CD14-positive monocyte (primary cell): ENCODE results near the gene GLG1. TPM values are rescaled to one million over a fixed set of nuclear protein-coding genes. Genes with fewer than 3 reads are reported as not detected.
A peak's percentile ranks its signal among the peaks of the same experiment; 100 is the strongest.

ENCODE experiments used
- DNase-seq, 3 donors: peaks; one replicate each; pipeline ENCODE4 v3.0.0-alpha.2; 2011 to 2022
- H2AFZ ChIP-seq: 2 replicates; pipeline ENCODE4 v1.6.0; 2012; ENCODE audit warnings: mild to moderate bottlenecking, low read depth, low read length, inconsistent platforms; ENCODE audit not compliant: insufficient read depth, poor library complexity, severe bottlenecking
- H3K27ac ChIP-seq, 2 donors: 1 replicate in 1 of 2; 2 replicates in 1 of 2; pipeline ENCODE4 v1.5.1; 2012 to 2013; ENCODE audit warnings: low read length in 2 of 2, control low read depth in 1 of 2, inconsistent platforms in 1 of 2, low read depth in 1 of 2, mild to moderate bottlenecking in 1 of 2
- H3K27me3 ChIP-seq, 2 donors: one replicate each; pipeline versions ENCODE4 v1.6.0 to v1.6.1; 2011 to 2013; ENCODE audit warnings: low read length in 2 of 2; ENCODE audit not compliant: control insufficient read depth in 2 of 2, insufficient read depth in 2 of 2
- H3K36me3 ChIP-seq, 2 donors: replicated peaks in 1 of 2; 1 replicate in 1 of 2; 2 replicates in 1 of 2; pipeline versions ENCODE4 v1.5.1 to v1.6.1; 2012 to 2013; ENCODE audit warnings: low read length in 2 of 2, control low read depth in 1 of 2, inconsistent platforms in 1 of 2, mild to moderate bottlenecking in 1 of 2; ENCODE audit not compliant: insufficient read depth in 2 of 2, control insufficient read depth in 1 of 2
- H3K4me1 ChIP-seq, 2 donors: 1 replicate in 1 of 2; 2 replicates in 1 of 2; pipeline versions ENCODE4 v1.5.1 to v1.6.1; 2012 to 2013; ENCODE audit warnings: low read length in 2 of 2, control low read depth in 1 of 2, inconsistent platforms in 1 of 2, mild to moderate bottlenecking in 1 of 2, moderate library complexity in 1 of 2; ENCODE audit not compliant: insufficient read depth in 2 of 2, control insufficient read depth in 1 of 2
- H3K4me2 ChIP-seq: replicated peaks from 2 replicates; pipeline ENCODE3; 2012; ENCODE audit warnings: low read length, moderate library complexity, mild to moderate bottlenecking; ENCODE audit not compliant: poor library complexity, severe bottlenecking; ENCODE audit errors: extremely low read depth
- H3K4me3 ChIP-seq, 3 experiments: fragments of 200-600 bp in 1 of 3; sonication (generic) in 1 of 3; replicated peaks in 1 of 3; 1 replicate in 2 of 3; 2 replicates in 1 of 3; pipeline ENCODE4 v1.5.1; 2011 to 2013; ENCODE audit warnings: low read length in 3 of 3, mild to moderate bottlenecking in 3 of 3, control low read depth in 2 of 3, low read depth in 2 of 3, inconsistent platforms in 1 of 3, moderate library complexity in 1 of 3
- H3K79me2 ChIP-seq: 2 replicates; pipeline ENCODE4 v1.6.0; 2012; ENCODE audit warnings: mild to moderate bottlenecking, control low read depth, inconsistent platforms, low read length, moderate library complexity; ENCODE audit not compliant: insufficient read depth
- H3K9ac ChIP-seq: 2 replicates; pipeline ENCODE4 v1.6.0; 2017; ENCODE audit warnings: low read length, mild to moderate bottlenecking; ENCODE audit not compliant: insufficient read depth, poor library complexity, severe bottlenecking
- H3K9me3 ChIP-seq, 2 donors: replicated peaks in 1 of 2; 1 replicate in 1 of 2; 2 replicates in 1 of 2; pipeline versions ENCODE4 v1.5.1 to v1.6.1; 2012 to 2013; ENCODE audit warnings: low read length in 2 of 2, control low read depth in 1 of 2; ENCODE audit not compliant: control insufficient read depth in 1 of 2, insufficient read depth in 1 of 2
- H4K20me1 ChIP-seq: 2 replicates; pipeline ENCODE4 v1.6.0; 2012; ENCODE audit warnings: mild to moderate bottlenecking, low read length, control low read depth, moderate library complexity; ENCODE audit not compliant: insufficient read depth
- H3K27ac Mint-ChIP-seq, 7 donors: one replicate each; pipeline ENCODE4 v1.8.0; 2020; ENCODE audit warnings: mild to moderate bottlenecking in 7 of 7, mixed read lengths in 7 of 7, moderate library complexity in 6 of 7, inconsistent platforms in 2 of 7
- H3K27me3 Mint-ChIP-seq, 3 donors: one replicate each; pipeline ENCODE4 v1.8.0; 2021 to 2022; ENCODE audit warnings: low read depth in 3 of 3, mild to moderate bottlenecking in 3 of 3, mixed read lengths in 3 of 3, moderate library complexity in 3 of 3, inconsistent platforms in 1 of 3
- H3K36me3 Mint-ChIP-seq, 2 donors: one replicate each; pipeline ENCODE4 v1.8.0; 2020; ENCODE audit warnings: mixed read lengths in 2 of 2, inconsistent platforms in 1 of 2, mild to moderate bottlenecking in 1 of 2
- H3K4me1 Mint-ChIP-seq: one replicate; pipeline ENCODE4 v1.8.0; 2020; ENCODE audit warnings: mild to moderate bottlenecking, mixed read lengths
- H3K4me3 Mint-ChIP-seq, 2 donors: one replicate each; pipeline ENCODE4 v1.8.0; 2020; ENCODE audit warnings: mild to moderate bottlenecking in 2 of 2, mixed read lengths in 2 of 2, moderate library complexity in 1 of 2
- H3K9me3 Mint-ChIP-seq, 7 donors: one replicate each; pipeline ENCODE4 v1.8.0; 2020 to 2022; ENCODE audit warnings: mixed read lengths in 7 of 7, mild to moderate bottlenecking in 6 of 7, moderate library complexity in 6 of 7, inconsistent platforms in 2 of 7
- WGBS: methylation state at CpG from one replicate; pipeline ENCODE4 v1.1.5; 2013; ENCODE audit warnings: missing lambda C conversion rate; ENCODE audit not compliant: insufficient coverage; 5-methylcytosine and 5-hydroxymethylcytosine counted together
- intact Hi-C, 2 donors: fragments of 100-400 bp; cut with micrococcal nuclease; formaldehyde crosslinking; loops; one replicate each; pipeline versions ENCODE4 v1.15.0 to v1.15.1; 2023
- polyA plus RNA-seq, 3 donors: library from polyadenylated mRNA; depleted of rRNA in 1 of 3; unstranded in 2 of 3; stranded (reverse) in 1 of 3; fragments of 300-500 nt in 2 of 3; fragments of >200 nt in 1 of 3; fragmentation: Illumina TruSeq in 2 of 3; gene quantifications; 1 replicate in 2 of 3; 2 replicates in 1 of 3; pipeline ENCODE4 v1.2.3, GENCODE V29; 2012 to 2021
- TF ChIP-seq, protein P1 (sequence below): fragments of 200-600 bp; IDR thresholded peaks from one replicate; pipeline ENCODE4 v1.8.0; 2022; ENCODE audit warnings: antibody characterized with exemption, mild to moderate bottlenecking

GLG1 gene
- polyA plus RNA-seq, 3 donors: 40.3 to 69.1 (median 51.1) TPM

GRCh38 chr16:74472540-74472939, 134.4 kb downstream of the GLG1 start:
- no CpG with 5 or more reads among the region's 3 CpGs for WGBS
- H3K9me3 Mint-ChIP-seq: no peaks in the 10 kb centered on the region
- no peak for DNase-seq
- peaks cover 87 to 97% of the 10 kb centered on the region in 2 donors for H3K36me3 Mint-ChIP-seq
- Histone ChIP-seq H4K20me1 (peaks cover 3% of the 10 kb centered on the region), H3K27me3 (no peaks in the 10 kb centered on the region), H2AFZ (no peak overlapping the region), H3K4me3 (no peak overlapping the region), H3K79me2 (no peaks in the 10 kb centered on the region), H3K27ac (no peak overlapping the region), H3K4me1 (no peaks in the 10 kb centered on the region), H3K36me3 (peaks cover 90 to 100% of the 10 kb centered on the region in 2 donors), H3K4me2 (no peak overlapping the region), H3K9me3 (no peaks in the 10 kb centered on the region), H3K9ac (no peak overlapping the region)
- TF ChIP-seq, protein P1, sequence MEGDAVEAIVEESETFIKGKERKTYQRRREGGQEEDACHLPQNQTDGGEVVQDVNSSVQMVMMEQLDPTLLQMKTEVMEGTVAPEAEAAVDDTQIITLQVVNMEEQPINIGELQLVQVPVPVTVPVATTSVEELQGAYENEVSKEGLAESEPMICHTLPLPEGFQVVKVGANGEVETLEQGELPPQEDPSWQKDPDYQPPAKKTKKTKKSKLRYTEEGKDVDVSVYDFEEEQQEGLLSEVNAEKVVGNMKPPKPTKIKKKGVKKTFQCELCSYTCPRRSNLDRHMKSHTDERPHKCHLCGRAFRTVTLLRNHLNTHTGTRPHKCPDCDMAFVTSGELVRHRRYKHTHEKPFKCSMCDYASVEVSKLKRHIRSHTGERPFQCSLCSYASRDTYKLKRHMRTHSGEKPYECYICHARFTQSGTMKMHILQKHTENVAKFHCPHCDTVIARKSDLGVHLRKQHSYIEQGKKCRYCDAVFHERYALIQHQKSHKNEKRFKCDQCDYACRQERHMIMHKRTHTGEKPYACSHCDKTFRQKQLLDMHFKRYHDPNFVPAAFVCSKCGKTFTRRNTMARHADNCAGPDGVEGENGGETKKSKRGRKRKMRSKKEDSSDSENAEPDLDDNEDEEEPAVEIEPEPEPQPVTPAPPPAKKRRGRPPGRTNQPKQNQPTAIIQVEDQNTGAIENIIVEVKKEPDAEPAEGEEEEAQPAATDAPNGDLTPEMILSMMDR: no peak
- intact Hi-C loops: loop anchor here in 1 of 2 donors (10.0 kb wide), 1 partner anchor 152 kb away; no protein-coding TSS in a partner anchor
- no peak overlapping the region for H3K4me3 Mint-ChIP-seq
- no peak overlapping the region for H3K27ac Mint-ChIP-seq
- no peaks in the 10 kb centered on the region for H3K27me3 Mint-ChIP-seq
- H3K4me1 Mint-ChIP-seq: no peaks in the 10 kb centered on the region

- no peak overlapping the region for H3K4me3 ChIP-seq
- no peak overlapping the region for H3K9ac ChIP-seq
- H3K4me3 Mint-ChIP-seq: no peak overlapping the region
- H3K9me3 ChIP-seq: no peaks in the 10 kb centered on the region
- no peaks in the 10 kb centered on the region for H4K20me1 ChIP-seq
- no peaks in the 10 kb centered on the region for H3K4me1 Mint-ChIP-seq
- intact Hi-C loops: loop anchor here in 1 of 2 donors (10.0 kb wide), 1 partner anchor 153 kb away; no protein-coding TSS in a partner anchor
- H3K36me3 Mint-ChIP-seq: peaks cover 87 to 97% of the 10 kb centered on the region in 2 donors
- H3K36me3 ChIP-seq: peaks cover 91 to 100% of the 10 kb centered on the region in 2 donors
- no peak for DNase-seq
- H3K27me3 Mint-ChIP-seq: no peaks in the 10 kb centered on the region
- H3K9me3 Mint-ChIP-seq: no peaks in the 10 kb centered on the region
- no peaks in the 10 kb centered on the region for H3K4me1 ChIP-seq
- no peak overlapping the region for H3K27ac ChIP-seq
- H3K4me2 ChIP-seq: no peak overlapping the region
- H3K79me2 ChIP-seq: no peaks in the 10 kb centered on the region
- no peak overlapping the region for H2AFZ ChIP-seq
- TF ChIP-seq, protein P1: no peak
- H3K27ac Mint-ChIP-seq: peak overlapping the region in 1 of 7 donors; percentile 83
- no CpG with 5 or more reads among the region's 3 CpGs for WGBS
- H3K27me3 ChIP-seq: no peaks in the 10 kb centered on the region
Measured at GRCh38 chr16:74472010-74472409, 134.9 kb downstream of the GLG1 start.
